22Rv1 (cell line): Measurements from ENCODE around the gene S1PR4.

Experiments
- ZFX ChIP-seq: fragments of 450-650 bp; IDR thresholded peaks from 2 replicates; pipeline ENCODE4 v1.6.1; 2017; ENCODE audit warnings: antibody characterized with exemption, borderline replicate concordance
- TF ChIP-seq, protein P1 (sequence below): fragments of 450-650 bp; IDR thresholded peaks from 2 replicates; pipeline ENCODE4 v1.5.1; 2017; ENCODE audit warnings: mild to moderate bottlenecking

- TF ChIP-seq, protein P1, sequence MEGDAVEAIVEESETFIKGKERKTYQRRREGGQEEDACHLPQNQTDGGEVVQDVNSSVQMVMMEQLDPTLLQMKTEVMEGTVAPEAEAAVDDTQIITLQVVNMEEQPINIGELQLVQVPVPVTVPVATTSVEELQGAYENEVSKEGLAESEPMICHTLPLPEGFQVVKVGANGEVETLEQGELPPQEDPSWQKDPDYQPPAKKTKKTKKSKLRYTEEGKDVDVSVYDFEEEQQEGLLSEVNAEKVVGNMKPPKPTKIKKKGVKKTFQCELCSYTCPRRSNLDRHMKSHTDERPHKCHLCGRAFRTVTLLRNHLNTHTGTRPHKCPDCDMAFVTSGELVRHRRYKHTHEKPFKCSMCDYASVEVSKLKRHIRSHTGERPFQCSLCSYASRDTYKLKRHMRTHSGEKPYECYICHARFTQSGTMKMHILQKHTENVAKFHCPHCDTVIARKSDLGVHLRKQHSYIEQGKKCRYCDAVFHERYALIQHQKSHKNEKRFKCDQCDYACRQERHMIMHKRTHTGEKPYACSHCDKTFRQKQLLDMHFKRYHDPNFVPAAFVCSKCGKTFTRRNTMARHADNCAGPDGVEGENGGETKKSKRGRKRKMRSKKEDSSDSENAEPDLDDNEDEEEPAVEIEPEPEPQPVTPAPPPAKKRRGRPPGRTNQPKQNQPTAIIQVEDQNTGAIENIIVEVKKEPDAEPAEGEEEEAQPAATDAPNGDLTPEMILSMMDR = no peak
- TF ChIP-seq ZFX = no peak
Observed at GRCh38 chr19:3194106-3195087, 15.8 kb downstream of the S1PR4 start.
